Left hindlimb (tissue), 1 donor: ENCODE measurements around the gene MYH11.
"Not testable (repeated sequence)": the region's sequence is repeated elsewhere in the genome, so short reads cannot be mapped to it uniquely, and the experiment has no call there.

Source experiments
- DNase-seq: peaks from one replicate; pipeline ENCODE4 v3.0.0-alpha.2; 2018

The MYH11 gene

DNA sequence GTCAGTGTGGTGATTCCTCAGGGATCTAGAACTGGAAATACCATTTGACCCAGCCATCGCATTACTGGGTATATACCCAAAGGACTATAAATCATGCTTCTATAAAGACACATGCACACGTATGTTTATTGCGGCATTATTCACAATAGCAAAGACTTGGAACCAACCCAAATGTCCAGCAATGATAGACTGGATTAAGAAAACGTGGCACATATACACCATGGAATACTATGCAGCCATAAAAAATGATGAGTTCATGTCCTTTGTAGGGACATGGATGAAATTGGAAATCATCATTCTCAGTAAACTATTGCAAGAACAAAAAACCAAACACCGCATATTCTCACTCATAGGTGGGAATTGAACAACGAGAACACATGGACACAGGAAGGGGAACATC is 201.3 kb downstream of the MYH11 start:
- not testable (repeated sequence) for DNase-seq

DNA sequence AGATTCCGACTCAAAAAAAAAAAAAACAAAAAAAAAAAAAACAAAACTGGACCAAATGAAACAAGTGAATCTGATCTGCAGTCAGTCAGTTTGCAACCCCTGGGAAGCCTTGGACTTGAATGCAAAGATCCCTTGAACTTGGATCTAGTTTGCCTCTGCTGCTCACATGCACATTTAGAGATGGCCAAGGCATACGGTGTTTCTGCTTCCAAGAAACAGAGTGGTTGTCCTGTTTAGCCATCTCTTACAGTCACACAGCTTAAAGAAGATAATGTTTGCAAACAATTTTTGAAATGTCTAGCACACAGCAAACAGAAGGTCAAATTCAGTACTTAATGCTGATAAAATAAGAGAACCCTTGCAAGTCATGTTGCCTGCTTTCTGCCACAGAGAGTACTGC is 202.2 kb downstream of the MYH11 start:
- no peak for DNase-seq

GRCh38 chr16:15653227-15653626 is 203.6 kb downstream of the MYH11 start:
- no peak for DNase-seq
